GM12892 (cell line): ENCODE data around the gene RHEB.

Experiments used
- DNase-seq: peaks from one replicate; pipeline ENCODE4 v3.0.0; 2011; ENCODE audit not compliant: insufficient read length
- FAIRE-seq: peaks from 2 replicates; lab custom pipeline; 2011; peaks lifted over from hg19 to GRCh38; lab: Jason Lieb, UNC
- POLR2A ChIP-seq: IDR thresholded peaks from 2 replicates; pipeline ENCODE4 v1.6.1; 2011; ENCODE audit warnings: low read depth, low read length, control low read depth
- POLR2AphosphoS5 ChIP-seq: IDR thresholded peaks from 2 replicates; pipeline ENCODE4 v1.6.1; 2011; ENCODE audit warnings: low read depth, low read length, control low read depth
- TAF1 ChIP-seq: IDR thresholded peaks from 2 replicates; pipeline ENCODE4 v1.6.1; 2011; ENCODE audit warnings: low read depth, mild to moderate bottlenecking, control low read depth, low read length, borderline replicate concordance

Gene RHEB

GRCh38 chr7:151425670-151426440 lies 93.8 kb downstream of the RHEB start:
- DNase-seq = no peak
- FAIRE-seq = no peak
- TF ChIP-seq TAF1 (no peak), POLR2A (no peak), POLR2AphosphoS5 (no peak)

- TF ChIP-seq TAF1 (no peak), POLR2A (no peak), POLR2AphosphoS5 (no peak)
- DNase-seq (no peak), FAIRE-seq (no peak)
These were observed 94.9 kb downstream of the RHEB start for GRCh38 chr7:151424799-151425198.

GRCh38 chr7:151423936-151424335 lies 95.8 kb downstream of the RHEB start:
- DNase-seq (no peak), FAIRE-seq (no peak)

GRCh38 chr7:151423226-151423625 lies 96.5 kb downstream of the RHEB start:
- DNase-seq = no peak
- no peak for FAIRE-seq
- TF ChIP-seq POLR2A (no peak), POLR2AphosphoS5 (no peak), TAF1 (no peak)

More at GRCh38 chr7:151423936-151424335, 95.8 kb downstream of the RHEB start:
- no peak for TF ChIP-seq POLR2A
- no peak for TF ChIP-seq POLR2AphosphoS5
- TF ChIP-seq TAF1 = no peak

GRCh38 chr7:151422212-151422611 lies 97.5 kb downstream of the RHEB start:
- TF ChIP-seq POLR2A = no peak
- no peak for TF ChIP-seq POLR2AphosphoS5
- TF ChIP-seq TAF1 = no peak
- no peak for DNase-seq
- FAIRE-seq = no peak

GRCh38 chr7:151420144-151420543 lies 99.6 kb downstream of the RHEB start:
- DNase-seq = no peak
- TF ChIP-seq POLR2A (no peak), TAF1 (no peak), POLR2AphosphoS5 (no peak)
- FAIRE-seq = no peak

GRCh38 chr7:151416941-151417315 lies 102.8 kb downstream of the RHEB start:
- TF ChIP-seq POLR2AphosphoS5 (no peak), POLR2A (no peak), TAF1 (no peak)
- no peak for FAIRE-seq
- no peak for DNase-seq

GRCh38 chr7:151416112-151416940 lies 103.4 kb downstream of the RHEB start:
- TF ChIP-seq POLR2A (no peak), TAF1 (no peak), POLR2AphosphoS5 (no peak)
- no peak for DNase-seq
- FAIRE-seq = no peak
